ENCODE results near the gene MICAL1.

DNA sequence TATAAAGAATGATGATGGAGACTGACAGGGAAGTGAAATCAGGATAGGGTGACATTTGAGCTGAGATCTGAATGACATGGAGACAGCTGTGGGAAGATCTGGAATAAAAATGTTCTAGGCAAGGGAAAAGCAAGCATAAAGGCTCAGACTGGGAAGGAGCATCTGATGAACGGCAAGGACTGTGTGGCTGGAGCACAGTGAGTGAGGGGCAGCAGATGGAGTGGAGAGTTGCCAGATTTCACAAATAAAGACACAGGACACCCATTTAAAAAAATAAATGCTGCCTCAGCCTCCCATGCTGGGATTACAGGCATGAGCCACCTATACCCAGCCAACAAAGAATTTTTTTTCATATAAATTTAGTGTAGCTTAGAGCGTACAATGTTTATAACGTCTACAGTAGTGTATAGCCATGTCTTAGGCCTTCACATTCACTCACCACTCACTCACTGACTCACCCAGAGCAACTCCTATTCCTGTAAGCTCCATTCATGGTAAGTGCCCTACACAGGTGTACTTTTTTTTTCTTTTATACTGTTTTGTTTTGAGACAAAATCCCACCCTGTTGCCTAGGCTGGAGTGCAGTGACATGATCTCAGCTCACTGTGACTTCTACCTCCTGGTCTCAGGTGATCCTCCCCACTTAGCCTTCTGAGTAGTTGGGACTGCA, 29.8 kb upstream of the MICAL1 start:
- TF ChIP-seq, protein P1, sequence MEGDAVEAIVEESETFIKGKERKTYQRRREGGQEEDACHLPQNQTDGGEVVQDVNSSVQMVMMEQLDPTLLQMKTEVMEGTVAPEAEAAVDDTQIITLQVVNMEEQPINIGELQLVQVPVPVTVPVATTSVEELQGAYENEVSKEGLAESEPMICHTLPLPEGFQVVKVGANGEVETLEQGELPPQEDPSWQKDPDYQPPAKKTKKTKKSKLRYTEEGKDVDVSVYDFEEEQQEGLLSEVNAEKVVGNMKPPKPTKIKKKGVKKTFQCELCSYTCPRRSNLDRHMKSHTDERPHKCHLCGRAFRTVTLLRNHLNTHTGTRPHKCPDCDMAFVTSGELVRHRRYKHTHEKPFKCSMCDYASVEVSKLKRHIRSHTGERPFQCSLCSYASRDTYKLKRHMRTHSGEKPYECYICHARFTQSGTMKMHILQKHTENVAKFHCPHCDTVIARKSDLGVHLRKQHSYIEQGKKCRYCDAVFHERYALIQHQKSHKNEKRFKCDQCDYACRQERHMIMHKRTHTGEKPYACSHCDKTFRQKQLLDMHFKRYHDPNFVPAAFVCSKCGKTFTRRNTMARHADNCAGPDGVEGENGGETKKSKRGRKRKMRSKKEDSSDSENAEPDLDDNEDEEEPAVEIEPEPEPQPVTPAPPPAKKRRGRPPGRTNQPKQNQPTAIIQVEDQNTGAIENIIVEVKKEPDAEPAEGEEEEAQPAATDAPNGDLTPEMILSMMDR (IDR thresholded peaks at IDR 0.05; ENCODE audit: insufficient read depth, low read length): no peak
- TF ChIP-seq POLR2AphosphoS5 (IDR thresholded peaks at IDR 0.05; ENCODE audit: low read depth): no peak
